Ishikawa (cell line): Measurements from ENCODE around the gene KLHL8.

Source experiments
- CEBPB ChIP-seq: IDR thresholded peaks from 2 replicates; pipeline ENCODE4 v1.6.1; 2012
- MAX ChIP-seq: IDR thresholded peaks from 2 replicates; pipeline ENCODE4 v1.6.1; 2012
- TAF1 ChIP-seq: IDR thresholded peaks from 2 replicates; pipeline ENCODE4 v1.6.1; 2012; ENCODE audit warnings: low read depth, mild to moderate bottlenecking

GRCh38 chr4:87216469-87216868 lies 3.9 kb downstream of the KLHL8 start:
- TF ChIP-seq CEBPB, result no peak
- no peak for TF ChIP-seq MAX
- no peak for TF ChIP-seq TAF1
